ENCODE measurements around the gene ZNF638. TPM values are rescaled to one million over a fixed set of nuclear protein-coding genes. Genes with fewer than 3 reads are reported as not detected.
A peak's percentile ranks its signal among the peaks of the same experiment; 100 is the strongest.

The ZNF638 gene
- total RNA-seq, 3 donors from 2014 or later (not counting 1 experiment from before 2014, with no cell fraction given), result 104 to 126 (median 113) TPM

DNA sequence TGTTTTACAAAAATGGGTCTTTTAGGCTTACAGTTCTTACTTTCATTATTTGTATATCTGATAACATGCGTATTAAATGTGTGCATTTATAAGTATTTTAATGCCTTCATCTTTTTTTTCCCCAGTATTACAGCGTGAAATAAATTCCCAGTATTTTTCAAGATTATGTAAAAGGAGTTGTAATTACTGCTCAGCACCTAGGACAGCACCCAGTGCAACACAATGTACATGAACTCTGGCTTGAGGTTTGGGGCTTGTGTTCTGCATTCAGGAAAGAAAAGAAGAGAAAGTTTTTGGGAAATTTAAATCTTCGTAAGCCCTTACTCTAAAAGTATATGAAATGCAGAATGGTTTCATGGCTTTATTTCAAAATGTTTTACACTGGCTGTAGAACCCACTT lies 16.7 kb downstream of the ZNF638 start:
- Mint-ChIP-seq H3K9me3 (peaks cover 0 to 3% of the 10 kb centered on the region in 2 donors), H3K27ac (no peak overlapping the region), H3K4me1 (peaks cover 65 to 70% of the 10 kb centered on the region in 2 donors)

DNA sequence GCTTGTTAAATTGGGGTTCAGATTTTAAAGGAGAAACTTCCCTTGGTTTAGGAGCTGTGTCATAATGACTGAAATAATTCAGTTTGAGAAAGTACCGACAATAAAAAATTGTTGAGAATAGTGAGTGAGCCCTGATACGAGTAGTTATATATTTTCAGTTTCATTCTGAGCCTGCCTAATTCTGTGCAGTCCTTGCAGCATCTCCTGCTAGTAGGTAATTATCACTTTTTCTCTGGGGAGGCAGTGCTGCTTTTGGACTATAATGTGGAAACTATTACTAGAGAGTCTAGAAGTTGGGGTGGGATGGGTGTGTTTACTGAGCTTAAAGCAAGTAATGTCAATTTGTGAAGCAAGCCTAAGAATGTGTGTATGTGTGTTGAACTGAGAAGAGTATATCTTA lies 21.7 kb downstream of the ZNF638 start:
- H3K9me3 Mint-ChIP-seq, result no peaks in the 10 kb centered on the region
- WGBS (ENCODE audit: insufficient coverage), result 60% methylated on average over 2 of the region's 2 CpGs
- TF ChIP-seq, protein P1, sequence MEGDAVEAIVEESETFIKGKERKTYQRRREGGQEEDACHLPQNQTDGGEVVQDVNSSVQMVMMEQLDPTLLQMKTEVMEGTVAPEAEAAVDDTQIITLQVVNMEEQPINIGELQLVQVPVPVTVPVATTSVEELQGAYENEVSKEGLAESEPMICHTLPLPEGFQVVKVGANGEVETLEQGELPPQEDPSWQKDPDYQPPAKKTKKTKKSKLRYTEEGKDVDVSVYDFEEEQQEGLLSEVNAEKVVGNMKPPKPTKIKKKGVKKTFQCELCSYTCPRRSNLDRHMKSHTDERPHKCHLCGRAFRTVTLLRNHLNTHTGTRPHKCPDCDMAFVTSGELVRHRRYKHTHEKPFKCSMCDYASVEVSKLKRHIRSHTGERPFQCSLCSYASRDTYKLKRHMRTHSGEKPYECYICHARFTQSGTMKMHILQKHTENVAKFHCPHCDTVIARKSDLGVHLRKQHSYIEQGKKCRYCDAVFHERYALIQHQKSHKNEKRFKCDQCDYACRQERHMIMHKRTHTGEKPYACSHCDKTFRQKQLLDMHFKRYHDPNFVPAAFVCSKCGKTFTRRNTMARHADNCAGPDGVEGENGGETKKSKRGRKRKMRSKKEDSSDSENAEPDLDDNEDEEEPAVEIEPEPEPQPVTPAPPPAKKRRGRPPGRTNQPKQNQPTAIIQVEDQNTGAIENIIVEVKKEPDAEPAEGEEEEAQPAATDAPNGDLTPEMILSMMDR (IDR thresholded peaks at IDR 0.05), result no peak
- H3K4me1 Mint-ChIP-seq, result peaks cover 49 to 56% of the 10 kb centered on the region in 2 donors
- DNase-seq (no peak), ATAC-seq (peak in 1 of 3 donors; percentile 44)
- Histone ChIP-seq H3K9me3 (ENCODE audit: control insufficient read depth, insufficient read depth, low read length) (no peaks in the 10 kb centered on the region), H3K27ac (ENCODE audit: low read length) (no peak overlapping the region), H3K4me3 (ENCODE audit: low read length) (no peak overlapping the region), H3K27me3 (ENCODE audit: control insufficient read depth, insufficient read depth, low read length) (no peaks in the 10 kb centered on the region), H3K4me1 (ENCODE audit: control insufficient read depth, insufficient read depth, low read length) (no peaks in the 10 kb centered on the region), H3K36me3 (ENCODE audit: control insufficient read depth, insufficient read depth, low read length) (peaks cover 44% of the 10 kb centered on the region)
- H3K27me3 Mint-ChIP-seq (ENCODE audit: low read depth in 2 of 2), result no peaks in the 10 kb centered on the region
- peaks cover 24% of the 10 kb centered on the region for H3K36me3 Mint-ChIP-seq
- H3K27ac Mint-ChIP-seq, result peak overlapping the region in 1 of 2 donors; percentile 30
- no peak overlapping the region for H3K4me3 Mint-ChIP-seq
- intact Hi-C loops (cut with micrococcal nuclease), result no loop called here

More for the DNA sequence above, 16.7 kb downstream of the ZNF638 start:
- intact Hi-C loops (cut with micrococcal nuclease), result no loop called here
- H3K4me3 Mint-ChIP-seq, result no peak overlapping the region
- peaks cover 11% of the 10 kb centered on the region for H3K36me3 Mint-ChIP-seq
- Histone ChIP-seq H3K4me3 (ENCODE audit: low read length) (no peak overlapping the region), H3K27ac (ENCODE audit: low read length) (no peak overlapping the region), H3K27me3 (ENCODE audit: control insufficient read depth, insufficient read depth, low read length) (no peaks in the 10 kb centered on the region), H3K9me3 (ENCODE audit: control insufficient read depth, insufficient read depth, low read length) (no peaks in the 10 kb centered on the region), H3K4me1 (ENCODE audit: control insufficient read depth, insufficient read depth, low read length) (no peaks in the 10 kb centered on the region), H3K36me3 (ENCODE audit: control insufficient read depth, insufficient read depth, low read length) (peaks cover 22% of the 10 kb centered on the region)
- WGBS (ENCODE audit: insufficient coverage), result 100% methylated on average over 1 of the region's 3 CpGs
- ATAC-seq (no peak), DNase-seq (peak in 1 of 2 donors; percentile 53)
- H3K27me3 Mint-ChIP-seq (ENCODE audit: low read depth in 2 of 2), result no peaks in the 10 kb centered on the region
- TF ChIP-seq, protein P1 (IDR thresholded peaks at IDR 0.05), result no peak

DNA sequence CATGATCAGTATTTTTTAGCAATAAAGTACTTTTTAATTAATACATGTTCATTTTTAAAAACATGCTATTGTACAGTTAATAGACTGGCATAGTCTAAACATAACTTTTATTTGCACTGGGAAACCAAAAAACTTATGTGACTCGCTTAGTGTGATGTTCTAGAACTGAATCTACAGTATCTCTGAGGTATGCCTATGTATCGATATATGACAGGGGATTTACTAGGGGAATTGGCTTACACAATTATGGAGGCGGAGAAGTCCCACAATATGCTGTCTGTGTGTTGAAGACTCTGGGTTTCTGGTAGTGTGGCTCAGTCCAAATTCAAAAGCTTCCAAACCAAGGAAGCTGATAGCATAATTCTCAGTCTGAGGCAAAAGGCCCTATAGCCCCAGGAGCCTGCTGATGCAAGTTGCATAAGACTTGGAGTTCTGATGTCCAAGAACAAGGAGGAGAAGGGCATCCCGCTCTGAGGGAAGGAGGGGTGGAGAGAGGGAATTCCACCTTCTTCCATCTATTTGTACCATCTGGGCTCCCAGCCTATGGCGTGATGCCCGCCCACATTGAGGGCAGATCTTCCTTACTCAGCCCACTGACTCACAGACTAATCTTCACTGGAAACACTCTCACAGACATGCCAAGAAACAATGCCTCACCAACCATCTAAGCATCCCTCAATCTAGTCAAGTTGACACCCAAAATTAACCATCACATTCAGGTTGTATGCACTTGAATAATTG lies 27.5 kb downstream of the ZNF638 start:
- H3K4me1 Mint-ChIP-seq, result peaks cover 34 to 54% of the 10 kb centered on the region in 2 donors
- TF ChIP-seq, protein P1 (IDR thresholded peaks at IDR 0.05), result no peak
- H3K36me3 Mint-ChIP-seq, result peaks cover 29% of the 10 kb centered on the region
- WGBS (ENCODE audit: insufficient coverage), result 97% methylated on average over 5 of the region's 6 CpGs
- intact Hi-C loops (cut with micrococcal nuclease), result no loop called here
- no peaks in the 10 kb centered on the region for H3K27me3 Mint-ChIP-seq (ENCODE audit: low read depth in 2 of 2)
- no peaks in the 10 kb centered on the region for H3K4me1 ChIP-seq (ENCODE audit: control insufficient read depth, insufficient read depth, low read length)
- DNase-seq (no peak), ATAC-seq (no peak)
- H3K4me3 Mint-ChIP-seq, result no peak overlapping the region
- no peaks in the 10 kb centered on the region for H3K27me3 ChIP-seq (ENCODE audit: control insufficient read depth, insufficient read depth, low read length)
- H3K9me3 ChIP-seq (ENCODE audit: control insufficient read depth, insufficient read depth, low read length), result no peaks in the 10 kb centered on the region
- peaks cover 61% of the 10 kb centered on the region for H3K36me3 ChIP-seq (ENCODE audit: control insufficient read depth, insufficient read depth, low read length)
- H3K27ac ChIP-seq (ENCODE audit: low read length), result no peak overlapping the region
- no peak overlapping the region for H3K4me3 ChIP-seq (ENCODE audit: low read length)
- H3K27ac Mint-ChIP-seq, result no peak overlapping the region
- H3K9me3 Mint-ChIP-seq, result no peaks in the 10 kb centered on the region

All from natural killer cell (primary cell).